Osteoblast (primary cell): ENCODE data around the gene TCF12. TPM values are rescaled to one million over a fixed set of nuclear protein-coding genes. Genes with fewer than 3 reads are reported as not detected.
"Not testable (repeated sequence)": the region's sequence is repeated elsewhere in the genome, so short reads cannot be mapped to it uniquely, and the experiment has no call there.

Source experiments
- DNase-seq: peaks from one replicate; pipeline ENCODE4 v3.0.0; 2011; ENCODE audit warnings: low spot score, mixed read lengths; ENCODE audit not compliant: insufficient read length; ENCODE audit errors: missing footprints
- H2AFZ ChIP-seq: 2 replicates; pipeline ENCODE4 v1.6.0; 2011; ENCODE audit warnings: mild to moderate bottlenecking, low read length
- H3K27ac ChIP-seq: 2 replicates; pipeline ENCODE4 v1.5.1; 2011; ENCODE audit warnings: mild to moderate bottlenecking, low read depth, low read length, moderate library complexity
- H3K27me3 ChIP-seq: 2 replicates; pipeline ENCODE4 v1.6.0; 2012; ENCODE audit warnings: mild to moderate bottlenecking, control low read depth, inconsistent platforms, low read length, moderate library complexity; ENCODE audit not compliant: insufficient read depth
- H3K36me3 ChIP-seq: 2 replicates; pipeline ENCODE4 v1.5.1; 2011; ENCODE audit warnings: mild to moderate bottlenecking, low read length, control low read depth, moderate library complexity; ENCODE audit not compliant: insufficient read depth
- H3K4me1 ChIP-seq: 2 replicates; pipeline ENCODE4 v1.5.1; 2011; ENCODE audit warnings: mild to moderate bottlenecking, low read length, control low read depth, moderate library complexity; ENCODE audit not compliant: insufficient read depth
- H3K4me2 ChIP-seq: 2 replicates; pipeline ENCODE4 v1.6.0; 2011; ENCODE audit warnings: mild to moderate bottlenecking, low read length; ENCODE audit not compliant: insufficient read depth
- H3K4me3 ChIP-seq: fragments of 200-600 bp; sonication (generic); 3 replicates; pipeline ENCODE4 v1.5.1; 2012; ENCODE audit warnings: mild to moderate bottlenecking, low read length, inconsistent platforms; ENCODE audit not compliant: insufficient read depth
- H3K79me2 ChIP-seq: 2 replicates; pipeline ENCODE4 v1.6.0; 2012; ENCODE audit warnings: mild to moderate bottlenecking, low read length, control low read depth, inconsistent platforms; ENCODE audit not compliant: insufficient read depth
- H3K9me3 ChIP-seq: 2 replicates; pipeline ENCODE4 v1.5.1; 2011; ENCODE audit warnings: low read depth, low read length, control low read depth
- H4K20me1 ChIP-seq: 2 replicates; pipeline ENCODE4 v1.6.0; 2012; ENCODE audit warnings: mild to moderate bottlenecking, low read length, control low read depth; ENCODE audit not compliant: insufficient read depth
- CTCF ChIP-seq: IDR thresholded peaks from 2 replicates; pipeline ENCODE4 v1.5.1; 2011; ENCODE audit warnings: mild to moderate bottlenecking, low read depth, low read length, moderate library complexity; ENCODE audit errors: extremely low read depth
- total RNA-seq: library from RNA; depleted of rRNA; stranded (reverse); fragments of >200 nt; gene quantifications from 2 replicates; pipeline ENCODE4 v1.2.3, GENCODE V29; 2012

TCF12 gene
- total RNA-seq, 1 donor: 86.5 TPM

GRCh38 chr15:57148262-57148661 is 229.8 kb downstream of the TCF12 start:
- no peak overlapping the region for H2AFZ ChIP-seq
- no peaks in the 10 kb centered on the region for H3K36me3 ChIP-seq
- H3K27ac ChIP-seq: no peak overlapping the region
- no peaks in the 10 kb centered on the region for H4K20me1 ChIP-seq
- DNase-seq: no peak
- peaks cover 45% of the 10 kb centered on the region for H3K4me1 ChIP-seq
- no peak overlapping the region for H3K4me3 ChIP-seq
- H3K79me2 ChIP-seq: peaks cover 7% of the 10 kb centered on the region
- H3K9me3 ChIP-seq: no peaks in the 10 kb centered on the region
- TF ChIP-seq CTCF: no peak
- H3K4me2 ChIP-seq: no peak overlapping the region
- no peaks in the 10 kb centered on the region for H3K27me3 ChIP-seq

GRCh38 chr15:57149196-57149595 is 230.8 kb downstream of the TCF12 start:
- H3K4me2 ChIP-seq: peak overlapping the region; percentile 10

GRCh38 chr15:57150066-57150865 is 231.8 kb downstream of the TCF12 start:
- peaks cover 5% of the 10 kb centered on the region for H3K79me2 ChIP-seq
- H3K9me3 ChIP-seq: no peaks in the 10 kb centered on the region
- no peak for DNase-seq
- no peak overlapping the region for H3K4me2 ChIP-seq
- TF ChIP-seq CTCF: no peak
- H4K20me1 ChIP-seq: no peaks in the 10 kb centered on the region
- no peak overlapping the region for H3K4me3 ChIP-seq
- no peaks in the 10 kb centered on the region for H3K36me3 ChIP-seq
- peak overlapping the region; percentile 10 for H3K27ac ChIP-seq
- no peaks in the 10 kb centered on the region for H3K27me3 ChIP-seq
- peaks cover 34% of the 10 kb centered on the region for H3K4me1 ChIP-seq
- no peak overlapping the region for H2AFZ ChIP-seq

More at GRCh38 chr15:57149196-57149595, 230.8 kb downstream of the TCF12 start:
- no peaks in the 10 kb centered on the region for H3K27me3 ChIP-seq
- no peak for DNase-seq
- no peak overlapping the region for H3K27ac ChIP-seq
- H3K36me3 ChIP-seq: no peaks in the 10 kb centered on the region
- H2AFZ ChIP-seq: no peak overlapping the region
- H3K9me3 ChIP-seq: no peaks in the 10 kb centered on the region
- peaks cover 5% of the 10 kb centered on the region for H3K79me2 ChIP-seq
- no peak for TF ChIP-seq CTCF
- no peak overlapping the region for H3K4me3 ChIP-seq
- H4K20me1 ChIP-seq: no peaks in the 10 kb centered on the region
- H3K4me1 ChIP-seq: peaks cover 38% of the 10 kb centered on the region

- H3K27me3 ChIP-seq, H3K4me2 ChIP-seq, H3K9me3 ChIP-seq, H3K79me2 ChIP-seq, H4K20me1 ChIP-seq, H3K36me3 ChIP-seq, H3K4me3 ChIP-seq, H3K27ac ChIP-seq, DNase-seq, H2AFZ ChIP-seq: not testable (repeated sequence)
- peaks cover 34% of the 10 kb centered on the region for H3K4me1 ChIP-seq
Measured at GRCh38 chr15:57150866-57151203, 232.4 kb downstream of the TCF12 start.
